OCI-LY1 (cell line): ENCODE data around the gene ZMYND10.

Source experiments
- H2AFZ ChIP-seq: fragments of 200-600 bp; sonication (generic), shearing (Covaris generic); 2 replicates; pipeline ENCODE4 v1.6.0; 2014; ENCODE audit warnings: antibody characterized with exemption, mild to moderate bottlenecking, low read length
- H3F3A ChIP-seq: fragments of 200-600 bp; sonication (generic), shearing (Covaris generic); 2 replicates; pipeline ENCODE4 v1.6.0; 2014; ENCODE audit warnings: mild to moderate bottlenecking, antibody characterized with exemption, low read length, moderate library complexity; ENCODE audit not compliant: insufficient read depth
- H3K27ac ChIP-seq: fragments of 200-600 bp; sonication (generic); 2 replicates; pipeline ENCODE4 v1.5.1; 2014; ENCODE audit warnings: low read length, mixed run types, mild to moderate bottlenecking, low read depth; ENCODE audit not compliant: poor library complexity, severe bottlenecking
- H3K27me3 ChIP-seq: fragments of 200-600 bp; sonication (generic); 2 replicates; pipeline ENCODE4 v1.6.0; 2014; ENCODE audit warnings: antibody characterized with exemption, mild to moderate bottlenecking, low read length, moderate library complexity; ENCODE audit not compliant: insufficient read depth
- H3K36me3 ChIP-seq: fragments of 200-600 bp; sonication (generic); 2 replicates; pipeline ENCODE4 v1.6.1; 2014; ENCODE audit warnings: mild to moderate bottlenecking, antibody characterized with exemption, low read length, moderate library complexity, mixed read lengths; ENCODE audit not compliant: insufficient read depth
- H3K4me1 ChIP-seq: fragments of 200-600 bp; sonication (generic); 2 replicates; pipeline ENCODE4 v1.5.1; 2014; ENCODE audit warnings: mild to moderate bottlenecking, low read length, moderate library complexity; ENCODE audit not compliant: insufficient read depth, severe bottlenecking
- H3K4me2 ChIP-seq: fragments of 200-600 bp; sonication (generic), shearing (Covaris generic); 2 replicates; pipeline ENCODE4 v1.6.1; 2014; ENCODE audit warnings: low read length
- H3K4me3 ChIP-seq: fragments of 200-600 bp; sonication (generic); 2 replicates; pipeline ENCODE4 v1.5.1; 2014; ENCODE audit warnings: low read length, low read depth, mild to moderate bottlenecking, mixed read lengths; ENCODE audit not compliant: poor library complexity, severe bottlenecking
- H3K79me2 ChIP-seq: fragments of 200-600 bp; shearing (Covaris generic); 2 replicates; pipeline ENCODE4 v1.6.1; 2016; ENCODE audit warnings: mixed run types, low read length, mixed read lengths; ENCODE audit not compliant: insufficient read depth
- H3K9ac ChIP-seq: fragments of 200-600 bp; sonication (generic), shearing (Covaris generic); 2 replicates; pipeline ENCODE4 v1.6.1; 2014; ENCODE audit warnings: mild to moderate bottlenecking, low read length, mixed read lengths
- H3K9me2 ChIP-seq: fragments of 200-600 bp; sonication (generic), shearing (Covaris generic); 2 replicates; pipeline ENCODE4 v1.6.1; 2014; ENCODE audit warnings: low read depth, mild to moderate bottlenecking, low read length, mixed read lengths
- H3K9me3 ChIP-seq: fragments of 200-600 bp; shearing (Covaris generic); 2 replicates; pipeline ENCODE4 v1.6.1; 2014; ENCODE audit warnings: low read length, mixed read lengths
- H4K20me1 ChIP-seq: fragments of 200-600 bp; sonication (generic), shearing (Covaris generic); 2 replicates; pipeline ENCODE4 v1.6.0; 2016; ENCODE audit warnings: mild to moderate bottlenecking, low read length; ENCODE audit not compliant: insufficient read depth
- EZH2 ChIP-seq: fragments of 200-600 bp; sonication (generic), shearing (Covaris generic); IDR thresholded peaks from 2 replicates; pipeline ENCODE4 v1.8.0; 2017; ENCODE audit warnings: borderline replicate concordance, mixed run types, mild to moderate bottlenecking, antibody characterized with exemption, low read length, moderate library complexity, mixed read lengths
- TF ChIP-seq, protein P1 (sequence below): fragments of 200-600 bp; sonication (generic), shearing (Covaris generic); IDR thresholded peaks from 2 replicates; pipeline ENCODE4 v1.5.1; 2017; ENCODE audit warnings: mild to moderate bottlenecking, antibody characterized with exemption, low read length, moderate library complexity, mixed read lengths

Gene ZMYND10

DNA sequence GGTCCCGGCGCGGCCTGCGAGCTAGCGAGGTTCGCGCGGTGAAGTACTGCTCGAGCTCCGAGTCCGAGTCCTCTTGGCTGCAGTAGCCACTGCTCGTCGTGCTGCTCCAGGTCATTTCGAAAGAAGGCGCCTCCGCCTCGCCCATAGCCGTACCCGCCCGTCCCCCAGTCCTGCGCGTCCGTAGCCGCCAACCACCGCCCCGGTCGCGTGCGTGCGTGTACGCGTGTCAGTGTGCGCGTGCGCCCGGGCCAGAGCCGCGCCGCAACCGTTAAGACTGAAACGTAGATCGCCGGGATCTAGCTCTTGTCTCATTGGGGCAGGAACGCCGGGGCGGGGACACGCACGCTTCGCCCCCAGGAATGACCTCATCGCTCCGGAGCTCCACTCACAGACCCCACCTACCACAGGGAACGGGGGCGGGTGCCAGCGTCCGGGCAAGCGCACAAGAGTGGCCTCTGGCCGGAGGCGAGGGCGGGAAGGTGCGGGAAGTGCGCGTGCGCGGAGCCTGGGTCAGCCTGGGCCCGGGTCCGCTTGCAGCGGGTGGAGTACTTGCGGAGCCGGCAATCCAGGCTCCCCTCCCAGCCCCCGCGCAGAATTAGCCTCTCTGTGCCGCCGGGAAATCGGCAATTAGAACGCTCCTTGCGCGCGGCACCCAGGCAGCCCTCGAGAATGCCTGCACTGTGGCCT lies 8.2 kb downstream of the ZMYND10 start:
- peak overlapping the region; percentile 96 for H3K9ac ChIP-seq
- peak overlapping the region; percentile 89 for H3K27ac ChIP-seq
- H3K9me3 ChIP-seq, result no peaks in the 10 kb centered on the region
- peak overlapping the region; percentile 97 for H3K4me2 ChIP-seq
- TF ChIP-seq, protein P1, sequence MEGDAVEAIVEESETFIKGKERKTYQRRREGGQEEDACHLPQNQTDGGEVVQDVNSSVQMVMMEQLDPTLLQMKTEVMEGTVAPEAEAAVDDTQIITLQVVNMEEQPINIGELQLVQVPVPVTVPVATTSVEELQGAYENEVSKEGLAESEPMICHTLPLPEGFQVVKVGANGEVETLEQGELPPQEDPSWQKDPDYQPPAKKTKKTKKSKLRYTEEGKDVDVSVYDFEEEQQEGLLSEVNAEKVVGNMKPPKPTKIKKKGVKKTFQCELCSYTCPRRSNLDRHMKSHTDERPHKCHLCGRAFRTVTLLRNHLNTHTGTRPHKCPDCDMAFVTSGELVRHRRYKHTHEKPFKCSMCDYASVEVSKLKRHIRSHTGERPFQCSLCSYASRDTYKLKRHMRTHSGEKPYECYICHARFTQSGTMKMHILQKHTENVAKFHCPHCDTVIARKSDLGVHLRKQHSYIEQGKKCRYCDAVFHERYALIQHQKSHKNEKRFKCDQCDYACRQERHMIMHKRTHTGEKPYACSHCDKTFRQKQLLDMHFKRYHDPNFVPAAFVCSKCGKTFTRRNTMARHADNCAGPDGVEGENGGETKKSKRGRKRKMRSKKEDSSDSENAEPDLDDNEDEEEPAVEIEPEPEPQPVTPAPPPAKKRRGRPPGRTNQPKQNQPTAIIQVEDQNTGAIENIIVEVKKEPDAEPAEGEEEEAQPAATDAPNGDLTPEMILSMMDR, result no peak
- TF ChIP-seq EZH2, result no peak
- H4K20me1 ChIP-seq, result no peaks in the 10 kb centered on the region
- peaks cover 18% of the 10 kb centered on the region; the same call in 1 of the 2 replicates for H3K36me3 ChIP-seq
- H3K4me1 ChIP-seq, result peaks cover 68% of the 10 kb centered on the region
- peak overlapping the region; percentile 88 for H3K4me3 ChIP-seq
- no peak overlapping the region for H2AFZ ChIP-seq
- no peaks in the 10 kb centered on the region for H3K9me2 ChIP-seq
- H3K79me2 ChIP-seq, result peaks cover 32% of the 10 kb centered on the region
- H3F3A ChIP-seq, result 0 out of 2 replicates have a peak, but pooled peaks cover 5% of the 10 kb centered on the region
- no peaks in the 10 kb centered on the region for H3K27me3 ChIP-seq

DNA sequence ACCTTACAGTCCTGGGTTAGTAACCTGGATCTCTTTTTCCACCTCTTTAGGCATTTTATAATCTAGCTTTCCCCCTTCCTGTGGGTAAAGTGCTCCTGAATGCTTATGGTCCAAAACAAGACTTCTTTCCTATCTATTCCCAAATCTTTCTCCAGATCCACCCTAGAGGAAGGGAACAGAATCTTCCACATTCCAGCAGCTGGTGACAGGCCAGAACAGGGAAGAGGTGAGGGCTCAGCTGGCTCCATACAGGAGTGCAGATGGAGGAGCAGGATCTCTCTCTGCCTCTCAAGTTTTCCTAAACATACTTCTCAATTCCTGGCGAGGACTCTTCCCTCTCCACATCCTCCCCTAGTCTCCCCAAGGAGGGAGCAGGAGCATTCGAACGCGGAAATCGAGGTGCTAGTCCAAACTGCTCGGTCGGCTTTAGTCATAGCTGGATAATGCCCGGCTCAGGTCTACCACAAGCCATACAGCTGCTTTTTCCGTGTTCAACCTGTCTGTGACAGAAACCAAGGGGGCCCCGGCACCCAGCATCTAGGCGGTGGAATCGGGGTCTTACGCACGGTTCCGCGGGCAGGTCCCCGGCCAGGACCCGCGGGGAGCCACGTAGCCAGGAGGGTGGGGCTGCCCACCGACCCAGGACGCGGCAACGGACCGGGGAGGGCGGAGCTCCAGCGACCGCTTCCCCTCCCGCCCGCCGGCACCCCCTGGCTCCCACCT lies 8.9 kb downstream of the ZMYND10 start:
- H3K4me1 ChIP-seq, result peaks cover 68% of the 10 kb centered on the region
- H3F3A ChIP-seq, result 0 out of 2 replicates have a peak, but pooled peaks cover 5% of the 10 kb centered on the region
- no peaks in the 10 kb centered on the region for H4K20me1 ChIP-seq
- H3K9me3 ChIP-seq, result no peaks in the 10 kb centered on the region
- peak overlapping the region; percentile 88 for H3K4me3 ChIP-seq
- peak overlapping the region; percentile 96 for H3K9ac ChIP-seq
- peaks cover 26% of the 10 kb centered on the region for H3K36me3 ChIP-seq
- H3K9me2 ChIP-seq, result no peaks in the 10 kb centered on the region
- no peaks in the 10 kb centered on the region for H3K27me3 ChIP-seq
- H3K4me2 ChIP-seq, result peak overlapping the region; percentile 86
- H3K79me2 ChIP-seq, result peaks cover 32% of the 10 kb centered on the region
- peak overlapping the region; percentile 75 for H3K27ac ChIP-seq
- no peak overlapping the region for H2AFZ ChIP-seq
- TF ChIP-seq, protein P1, result no peak
- TF ChIP-seq EZH2, result no peak

DNA sequence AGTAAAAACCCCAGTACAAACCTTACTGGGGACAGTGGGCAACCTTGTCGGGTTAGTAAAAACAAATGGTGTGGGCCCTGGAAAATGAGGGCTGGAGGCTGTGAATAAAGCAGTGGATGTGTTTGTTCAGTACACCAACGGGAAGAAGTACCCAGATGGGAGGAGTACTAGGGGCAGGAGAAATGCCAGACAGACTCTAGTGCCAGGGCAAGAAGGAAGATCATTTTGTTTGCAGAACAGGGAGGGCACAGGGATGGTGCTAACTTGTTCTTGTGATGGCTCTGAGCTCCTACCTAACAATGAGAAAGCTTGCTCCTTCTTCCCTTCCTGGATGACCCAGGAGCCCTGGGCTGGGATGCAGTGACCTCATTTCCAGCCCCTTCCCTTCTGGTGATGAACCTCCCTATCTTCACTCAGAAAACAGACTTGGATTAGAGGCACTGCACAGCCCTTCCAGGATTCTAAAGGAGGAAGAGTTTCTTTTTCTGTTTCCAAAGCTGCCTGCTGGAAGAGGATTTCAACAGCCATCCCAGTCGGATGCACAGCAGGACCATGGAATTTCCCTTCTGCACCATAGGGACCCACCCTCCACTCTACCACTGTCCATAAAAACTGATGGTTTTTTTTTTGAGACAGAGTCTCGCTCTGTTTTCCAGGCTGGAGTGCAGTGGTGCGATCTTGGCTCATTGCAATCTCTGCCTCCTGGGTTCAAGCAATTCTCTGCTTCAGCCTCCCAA lies 11.0 kb downstream of the ZMYND10 start:
- Histone ChIP-seq H4K20me1 (no peaks in the 10 kb centered on the region), H3K4me2 (peak overlapping the region; percentile 55), H3K4me3 (no peak overlapping the region), H3K36me3 (peaks cover 47% of the 10 kb centered on the region), H2AFZ (no peak overlapping the region), H3K9me2 (no peaks in the 10 kb centered on the region), H3K9ac (peak overlapping the region; percentile 36; the same call in 1 of the 2 replicates), H3K9me3 (no peaks in the 10 kb centered on the region), H3K27ac (peak overlapping the region; percentile 19), H3F3A (0 out of 2 replicates have a peak, but pooled peaks cover 5% of the 10 kb centered on the region), H3K79me2 (peaks cover 32% of the 10 kb centered on the region), H3K27me3 (no peaks in the 10 kb centered on the region), H3K4me1 (peaks cover 50% of the 10 kb centered on the region)
- TF ChIP-seq EZH2, result no peak
- TF ChIP-seq, protein P1, result no peak
